HG03280 (cell line): Measurements from ENCODE around the gene PLSCR3.

ENCODE experiments used
- ATAC-seq: cut with Tn5 transposase; IDR thresholded peaks from one replicate; pipeline ENCODE4 v1.9.1; 2021; ENCODE audit warnings: mild to moderate bottlenecking, moderate library complexity; ENCODE audit not compliant: unreplicated experiment

Gene PLSCR3

GRCh38 chr17:7394452-7395191 is at the start of gene PLSCR3:
Gene PLSCR3, minus strand, starts transcription at chr17:7394525. Its CDS starts 415 bp downstream, at chr17:7394110.
- peak; percentile 79 for ATAC-seq

- ATAC-seq, result no peak
Observed at GRCh38 chr17:7443499-7444485, 49.5 kb upstream of the PLSCR3 start.

GRCh38 chr17:7442142-7442541 is 47.8 kb upstream of the PLSCR3 start:
- no peak for ATAC-seq

GRCh38 chr17:7441266-7441665 is 46.9 kb upstream of the PLSCR3 start:
- ATAC-seq, result no peak

- no peak for ATAC-seq
Observed at GRCh38 chr17:7440834-7441195, 46.5 kb upstream of the PLSCR3 start.

DNA sequence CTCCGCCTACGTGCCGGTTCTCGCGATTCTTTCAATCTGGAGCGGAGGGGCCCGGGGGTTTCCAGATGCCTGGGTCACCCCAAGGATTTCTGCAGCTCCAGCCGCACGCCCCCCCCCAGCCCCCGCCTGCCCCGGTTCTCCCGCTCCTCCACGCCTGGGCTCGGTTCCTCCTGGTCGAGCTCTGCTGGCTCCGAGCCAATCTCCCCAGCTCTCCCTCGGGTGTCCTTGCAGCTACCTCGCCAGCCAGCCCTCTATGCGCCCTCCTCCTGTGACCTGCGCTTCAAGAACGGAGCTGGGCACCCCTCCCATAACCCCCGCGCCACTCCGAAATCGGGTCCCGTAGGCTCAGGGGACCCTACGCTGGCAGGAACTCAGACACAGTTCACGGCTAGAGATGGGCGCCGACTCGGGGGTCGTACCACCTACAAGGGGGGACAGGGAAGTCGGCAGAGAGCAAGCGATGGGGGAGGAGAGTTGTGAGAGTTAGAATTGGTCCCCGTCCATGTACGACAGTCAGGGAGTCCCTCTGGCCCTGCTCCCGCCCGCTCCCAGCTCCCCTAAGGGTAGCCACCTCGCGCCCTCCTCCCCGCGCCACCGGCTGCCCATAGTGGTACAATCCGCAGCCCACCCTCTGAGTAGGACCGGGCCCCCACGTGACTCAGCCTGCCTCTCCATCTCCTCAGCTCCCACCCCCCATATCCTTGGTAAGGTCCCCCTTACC is 45.9 kb upstream of the PLSCR3 start:
- ATAC-seq, result no peak

DNA sequence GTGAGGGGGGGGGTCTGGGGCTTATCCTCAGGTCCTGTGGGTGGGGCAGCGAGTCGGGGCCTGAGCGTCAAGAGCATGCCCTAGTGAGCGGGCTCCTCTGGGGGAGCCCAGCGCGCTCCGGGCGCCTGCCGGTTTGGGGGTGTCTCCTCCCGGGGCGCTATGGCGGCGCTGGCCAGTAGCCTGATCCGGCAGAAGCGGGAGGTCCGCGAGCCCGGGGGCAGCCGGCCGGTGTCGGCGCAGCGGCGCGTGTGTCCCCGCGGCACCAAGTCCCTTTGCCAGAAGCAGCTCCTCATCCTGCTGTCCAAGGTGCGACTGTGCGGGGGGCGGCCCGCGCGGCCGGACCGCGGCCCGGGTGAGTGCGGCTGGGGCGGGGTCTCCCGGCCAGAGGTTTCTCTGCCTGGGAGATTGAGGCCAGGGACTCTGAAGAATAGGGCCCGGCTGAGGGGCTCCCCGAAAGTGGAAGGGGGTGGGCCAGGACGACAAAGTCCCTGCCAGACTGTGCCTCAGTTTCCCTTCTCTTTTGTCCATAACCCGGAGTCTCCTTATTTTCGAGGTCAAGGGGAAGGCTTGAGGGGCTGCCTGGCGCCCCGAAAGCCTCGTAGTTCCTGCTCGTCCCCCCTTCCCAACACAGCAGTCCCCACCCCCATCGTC is 45.3 kb upstream of the PLSCR3 start, which contains the start of gene FGF11:
Gene FGF11, plus strand, starts transcription at position 51 of the 651 bp plus-strand sequence. Its CDS starts 109 bp downstream, at position 160.
- no peak for ATAC-seq

DNA sequence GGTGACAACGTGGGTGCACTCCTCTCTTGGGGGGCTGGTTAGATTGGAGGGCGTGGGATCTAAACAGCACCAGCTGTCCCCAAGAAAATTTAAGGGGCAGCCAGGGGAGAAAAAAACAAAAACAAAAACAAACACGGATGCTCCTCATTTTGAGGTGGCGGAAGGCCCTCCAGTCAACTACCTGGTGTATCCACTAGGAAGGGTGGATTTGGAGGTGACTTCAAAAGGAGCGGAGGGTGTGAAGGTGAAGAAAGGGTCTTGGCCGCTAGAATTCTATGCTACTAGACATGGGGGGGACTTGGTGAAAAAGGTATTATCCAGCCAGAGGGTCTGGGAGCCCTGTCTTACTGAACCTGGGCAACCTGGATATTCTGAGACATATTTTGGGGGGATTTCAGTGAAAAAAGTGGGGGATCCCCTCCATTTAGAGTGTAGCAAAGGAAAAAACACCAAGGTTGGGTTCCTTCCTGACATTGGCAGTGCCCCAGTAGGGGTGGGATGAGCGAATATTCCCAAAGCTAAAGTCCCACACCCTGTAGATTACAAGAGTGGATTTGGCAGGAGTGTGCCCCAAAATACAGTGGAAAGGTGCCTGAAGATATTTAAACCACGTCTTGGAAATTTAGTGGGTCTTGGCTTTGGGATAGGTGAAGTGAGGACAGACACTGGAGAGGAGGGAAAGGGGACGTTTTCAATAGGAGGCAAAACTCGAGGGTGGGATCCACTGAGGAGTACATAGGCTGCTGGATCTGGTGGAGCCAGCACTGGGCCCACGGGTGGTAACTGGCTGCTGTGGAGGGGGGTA is 44.5 kb upstream of the PLSCR3 start:
- ATAC-seq, result no peak

DNA sequence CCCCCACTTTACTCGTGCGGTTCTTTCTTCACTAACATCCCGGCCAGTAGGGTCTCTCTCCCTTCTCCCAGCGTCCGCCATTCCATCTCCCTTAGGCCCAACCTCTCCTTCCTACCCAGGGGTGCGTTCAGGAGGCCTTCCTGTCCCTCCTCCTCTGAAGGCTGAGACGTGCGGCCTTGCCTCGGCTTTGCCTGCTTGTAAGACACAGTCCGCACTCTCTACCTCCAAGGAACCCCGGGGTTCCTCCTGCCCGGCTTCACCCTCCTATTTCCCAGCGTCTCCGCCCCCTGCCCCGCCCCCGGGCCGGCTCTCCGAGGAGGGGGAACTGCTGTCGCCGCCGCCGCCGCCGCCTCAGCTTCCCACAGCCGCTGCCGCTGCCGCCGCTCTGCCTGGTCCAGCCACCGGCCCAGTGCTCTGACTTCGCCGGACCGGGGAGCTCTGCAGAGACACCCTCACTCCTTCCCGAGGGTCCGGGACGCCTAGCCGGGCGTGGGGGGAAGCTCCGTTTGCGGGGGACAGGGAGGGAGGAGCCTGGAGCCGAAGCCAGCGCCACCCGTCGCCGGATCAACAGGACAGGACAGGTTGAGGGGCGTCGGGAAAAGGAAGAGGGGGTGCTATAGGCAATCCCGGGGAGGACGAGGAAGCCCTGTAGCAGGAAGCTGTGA is 43.8 kb upstream of the PLSCR3 start:
- no peak for ATAC-seq

DNA sequence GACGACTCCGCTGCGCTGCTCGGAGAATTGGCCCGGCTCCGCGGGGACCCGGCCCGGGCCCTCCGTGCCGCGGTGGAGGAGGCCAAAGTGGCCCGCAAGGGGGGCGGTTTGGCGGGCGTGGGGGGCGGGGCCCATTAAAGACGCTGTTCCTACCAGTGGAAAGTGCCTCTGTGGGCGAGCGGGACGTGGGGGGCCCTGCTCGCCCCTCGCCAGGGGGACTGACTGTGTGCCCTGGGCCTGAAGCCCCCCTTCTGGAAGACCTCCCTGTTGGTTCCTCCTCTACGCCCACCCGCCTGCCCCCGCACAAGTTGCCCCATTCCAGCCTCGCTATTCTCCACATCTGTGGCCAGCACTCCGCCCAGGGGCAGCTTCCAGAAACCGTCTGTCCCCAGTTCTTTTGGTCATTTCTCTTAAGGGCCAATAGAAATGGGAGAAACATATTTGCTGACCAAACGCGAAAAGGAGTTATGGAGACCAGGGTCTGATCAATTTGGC is 43.1 kb upstream of the PLSCR3 start:
- ATAC-seq, result no peak

GRCh38 chr17:7436556-7437368 is 42.4 kb upstream of the PLSCR3 start:
- ATAC-seq, result no peak

GRCh38 chr17:7435676-7436555 is 41.6 kb upstream of the PLSCR3 start:
- peak; percentile 17 for ATAC-seq

GRCh38 chr17:7432296-7432695 is 38.0 kb upstream of the PLSCR3 start:
- ATAC-seq, result no peak

DNA sequence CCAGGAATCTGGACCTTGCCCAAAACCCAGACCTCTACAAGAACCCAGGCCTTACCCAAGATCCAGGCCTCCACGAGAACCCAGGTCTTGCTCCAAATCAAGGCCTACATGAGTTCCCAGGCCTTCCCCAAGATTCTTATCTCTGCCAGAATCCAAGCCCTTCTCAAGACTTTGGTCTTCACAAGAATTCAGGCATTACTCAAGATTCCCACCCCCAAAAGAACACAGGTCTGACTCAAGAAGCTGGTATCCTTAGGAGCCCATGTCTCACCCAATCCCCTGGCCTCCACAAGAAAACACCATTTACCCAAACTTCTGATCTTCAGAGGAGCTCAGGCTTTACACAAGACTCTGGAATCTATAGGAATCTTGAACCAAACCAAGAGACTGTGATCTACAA is 36.9 kb upstream of the PLSCR3 start:
- no peak for ATAC-seq

DNA sequence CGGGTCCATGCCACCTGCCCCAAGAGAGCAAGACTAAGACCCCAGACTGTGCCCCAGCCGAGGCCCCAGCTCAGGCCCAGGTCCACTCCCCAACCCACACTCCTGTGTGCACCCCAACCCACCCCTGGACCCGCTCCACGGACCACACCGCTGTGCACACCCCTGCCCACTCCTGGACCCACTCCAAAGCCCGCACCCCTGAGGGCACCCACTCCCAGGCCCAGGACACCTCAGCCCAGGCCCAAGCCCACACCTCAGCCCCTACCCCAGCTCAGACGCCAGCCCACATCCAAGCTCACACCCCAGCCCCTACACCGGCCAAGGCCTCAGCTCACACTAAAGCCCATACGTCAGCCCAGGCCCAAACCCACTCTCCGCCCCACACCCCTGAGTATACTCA is 35.4 kb upstream of the PLSCR3 start:
- no peak for ATAC-seq

DNA sequence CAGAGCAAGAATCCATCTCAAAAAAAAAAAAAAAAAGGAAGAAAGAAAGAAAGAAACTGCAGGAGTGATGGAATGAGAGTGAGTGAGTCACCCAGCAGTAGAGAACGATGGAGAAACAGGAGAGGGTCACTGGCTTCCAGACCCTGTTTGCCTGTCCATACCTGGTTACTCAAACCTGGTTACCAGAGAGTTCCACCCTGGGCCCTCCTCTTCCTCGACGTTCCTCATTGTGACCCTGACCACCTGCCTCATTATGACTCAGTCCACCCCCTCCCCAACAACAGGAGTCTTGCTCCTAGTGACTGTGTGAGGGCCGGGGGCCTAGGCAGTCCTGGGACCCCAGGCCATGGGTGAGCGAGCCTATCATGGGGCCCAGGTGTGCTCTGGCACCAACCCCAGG is 34.2 kb upstream of the PLSCR3 start, which contains the start of gene SPEM3:
Gene SPEM3, plus strand, starts transcription at position 301 of the 400 bp plus-strand sequence. Its CDS starts 46 bp downstream, at position 347.
- no peak for ATAC-seq

- no peak for ATAC-seq
Observed at GRCh38 chr17:7427549-7427948, 33.2 kb upstream of the PLSCR3 start.
